GM12878 (cell line): ENCODE results near the gene ING4. TPM values are rescaled to one million over a fixed set of nuclear protein-coding genes. Genes with fewer than 3 reads are reported as not detected.

Source experiments
- ATAC-seq: fragments of 200-7000 bp; cut with Tn5 transposase; 3 replicates; pipeline ENCODE4 v1.9.1; 2020; ENCODE audit warnings: mild to moderate bottlenecking, moderate library complexity
- BruUV-seq: library from RNA; stranded (reverse); fragments of 400-500 nt; replicated peaks from 2 replicates; lab custom pipeline; 2021; lab: Mats Ljungman, UMichigan
- CTCF ChIA-PET: fragments of 300-600 bp; sonication (Branson Sonifier 250); formaldehyde crosslinking; extraction: SDS; loops from one replicate; lab custom pipeline; 2021; ENCODE audit warnings: inconsistent platforms; lab: Yijun Ruan, JAX
- POLR2A ChIA-PET: fragments of 350-600 bp; formaldehyde crosslinking; extraction: SDS; loops from one replicate; lab custom pipeline; 2021; ENCODE audit warnings: inconsistent platforms; lab: Charles Lee
- RAD21 ChIA-PET: fragments of 300-600 bp; sonication (Branson Sonifier 250); formaldehyde crosslinking; loops from one replicate; lab custom pipeline; 2023; ENCODE audit warnings: antibody characterized with exemption; ENCODE audit not compliant: unreplicated experiment; lab: Charles Lee
- SMC1A ChIA-PET: fragments of 300-600 bp; sonication (Branson Sonifier 250); formaldehyde crosslinking; loops from one replicate; lab custom pipeline; 2023; ENCODE audit not compliant: unreplicated experiment, uncharacterized antibody; lab: Charles Lee
- DNase-seq: peaks from one replicate; pipeline ENCODE4 v3.0.0-alpha.2; 2011; ENCODE audit warnings: low read depth, low spot score
- FAIRE-seq: peaks from 3 replicates; lab custom pipeline; 2011; peaks lifted over from hg19 to GRCh38; lab: Jason Lieb, UNC
- H2AFZ ChIP-seq: 2 replicates; pipeline ENCODE4 v1.6.0; 2011; ENCODE audit warnings: low read depth, low read length, control low read depth; ENCODE audit not compliant: control insufficient read depth
- H3K27ac ChIP-seq: 2 replicates; pipeline ENCODE4 v1.5.1; 2011; ENCODE audit warnings: control low read depth; ENCODE audit not compliant: control insufficient read depth, insufficient read depth
- H3K27me3 ChIP-seq, 2 experiments: replicated peaks in 1 of 2; 2 replicates each; pipeline versions ENCODE4 v1.6.0 to v1.6.1; 2011; ENCODE audit warnings: low read length in 1 of 2; ENCODE audit not compliant: control insufficient read depth in 2 of 2, insufficient read depth in 2 of 2
- H3K36me3 ChIP-seq, 2 experiments: 2 replicates each; pipeline ENCODE4 v1.5.1; 2011; ENCODE audit warnings: low read length in 1 of 2; ENCODE audit not compliant: control insufficient read depth in 2 of 2, insufficient read depth in 2 of 2
- H3K4me1 ChIP-seq: 2 replicates; pipeline ENCODE4 v1.6.1; 2011; ENCODE audit warnings: mild to moderate bottlenecking, low read length, moderate library complexity, mixed read lengths; ENCODE audit not compliant: control insufficient read depth, insufficient read depth
- H3K4me2 ChIP-seq: 2 replicates; pipeline ENCODE4 v1.6.0; 2011; ENCODE audit warnings: control low read depth; ENCODE audit not compliant: control insufficient read depth, insufficient read depth
- H3K4me3 ChIP-seq: fragments of 200-600 bp; sonication (generic); 2 replicates; pipeline ENCODE4 v1.5.1; 2016
- H3K79me2 ChIP-seq: 2 replicates; pipeline ENCODE4 v1.6.0; 2011; ENCODE audit warnings: low read length; ENCODE audit not compliant: control insufficient read depth, insufficient read depth
- H3K9ac ChIP-seq: 2 replicates; pipeline ENCODE4 v1.8.0; 2011; ENCODE audit warnings: low read length, control low read depth, mixed read lengths; ENCODE audit not compliant: control insufficient read depth, insufficient read depth
- H3K9me3 ChIP-seq: replicated peaks from 3 replicates; pipeline ENCODE4 v1.5.1; 2011; ENCODE audit warnings: mild to moderate bottlenecking, low read length; ENCODE audit not compliant: control insufficient read depth, insufficient read depth
- H4K20me1 ChIP-seq: 2 replicates; pipeline ENCODE4 v1.6.0; 2011; ENCODE audit not compliant: control insufficient read depth, insufficient read depth
- BHLHE40 ChIP-seq, 2 experiments: fragments of 450-650 bp in 1 of 2; IDR thresholded peaks; 2 replicates each; pipeline ENCODE4 v1.6.1; 2011 to 2017; ENCODE audit warnings: low read depth in 2 of 2, borderline replicate concordance in 1 of 2, improper control_type of control experiment in 1 of 2, low read length in 1 of 2, mild to moderate bottlenecking in 1 of 2
- EGR1 ChIP-seq, 2 experiments: IDR thresholded peaks; 1 replicate in 1 of 2; 2 replicates in 1 of 2; pipeline ENCODE4 v1.6.1; 2011 to 2012; ENCODE audit warnings: low read depth in 2 of 2, low read length in 2 of 2, borderline replicate concordance in 1 of 2, mild to moderate bottlenecking in 1 of 2, moderate library complexity in 1 of 2
- IKZF2 ChIP-seq, 2 experiments: fragments of 450-650 bp; IDR thresholded peaks; 2 replicates each; pipeline ENCODE4 v1.6.1; 2017; ENCODE audit warnings: mild to moderate bottlenecking in 2 of 2, moderate library complexity in 2 of 2
- MTA3 ChIP-seq: IDR thresholded peaks from 2 replicates; pipeline ENCODE4 v1.6.1; 2012; ENCODE audit warnings: low read length, inconsistent platforms, borderline replicate concordance
- POLR2A ChIP-seq: IDR thresholded peaks from 2 replicates; pipeline ENCODE4 v1.6.1; 2011; ENCODE audit warnings: low read depth, mild to moderate bottlenecking, low read length
- SUZ12 ChIP-seq: fragments of 200-600 bp; sonication (generic); IDR thresholded peaks from one replicate; pipeline ENCODE4 v1.6.1; 2018; ENCODE audit warnings: antibody characterized with exemption, mild to moderate bottlenecking; ENCODE audit not compliant: unreplicated experiment
- USF2 ChIP-seq: IDR thresholded peaks from 2 replicates; pipeline ENCODE4 v1.6.1; 2011; ENCODE audit warnings: low read depth, low read length, improper control_type of control experiment, borderline replicate concordance
- WGBS: methylation state at CpG from one replicate; pipeline ENCODE4 v1.1.6; 2016; ENCODE audit warnings: low lambda C conversion rate; ENCODE audit not compliant: insufficient replicate concordance, insufficient coverage; ENCODE audit errors: missing lambda C conversion rate; 5-methylcytosine and 5-hydroxymethylcytosine counted together
- in situ Hi-C: fragments of 300-500 bp; cut with MboI; formaldehyde crosslinking; loops from 9 replicates; pipeline ENCODE4 v1.14.3; 2018; ENCODE audit warnings: mixed read lengths
- intact Hi-C: fragments of 100-400 bp; cut with micrococcal nuclease; formaldehyde crosslinking; loops from one replicate; pipeline ENCODE4 v1.14.2; 2022; ENCODE audit not compliant: unreplicated experiment
- polyA plus RNA-seq, 11 experiments: library from polyadenylated mRNA; depleted of rRNA in 4 of 11; unstranded in 6 of 11; stranded (reverse) in 5 of 11; fragments of >200 nt; fragmentation: Nextera tagmentation in 4 of 11; fragmentation: Illumina TruSeq in 1 of 11; extraction: Ambion mirVana in 4 of 11; extraction: Trizol in 1 of 11; gene quantifications; 1 replicate in 1 of 11; 2 replicates in 10 of 11; pipeline versions ENCODE4 v1.2.1 to v1.2.3, GENCODE V29; 2011 to 2016; ENCODE audit warnings: inconsistent platforms in 2 of 11, missing spikeins in 2 of 11, low read depth in 1 of 11
- total RNA-seq, 4 experiments: library from RNA; depleted of rRNA in 3 of 4; stranded (reverse); fragments of >200 nt in 3 of 4; fragmentation: Illumina TruSeq in 1 of 4; extraction: Trizol in 1 of 4; gene quantifications; 2 replicates each; pipeline versions ENCODE4 v1.2.1 to v1.2.3, GENCODE V29; 2013 to 2021

The ING4 gene
- total and polyA plus RNA-seq, 10 of the 15 experiments (the other 5 are each of a cell fraction or from before 2014, with no cell fraction given), result 7.2 to 53.9 (median 21.8) TPM

GRCh38 chr12:6647083-6647604 is 15.8 kb downstream of the ING4 start, which contains the start of gene ACRBP:
ACRBP (minus strand) TSS chr12:6647432; CDS start chr12:6647366, 66 bp downstream.
- peak within 1 kb of the TSS; percentile 64 for H2AFZ ChIP-seq
- peaks cover 0 to 3% of the 10 kb centered on the region in 2 experiments; a peak in 2 of 4 replicates for H3K36me3 ChIP-seq
- BruUV-seq, result no TSS peak
- ChIA-PET POLR2A (interaction anchor here (0.7 to 1.0 kb wide), 3 partner anchors 10 to 17 kb away, joined by 3 to 6 read pairs (median 4); no protein-coding TSS in a partner anchor), CTCF (interaction anchor here (1.0 to 1.5 kb wide), 5 partner anchors 12 to 77 kb away, joined by 3 to 5 read pairs (median 4); no protein-coding TSS in a partner anchor), SMC1A (interaction anchor here (1.0 to 3.7 kb wide), 4 partner anchors 8 to 29 kb away, joined by 3 to 16 read pairs (median 5); partner anchors contain the start of gene LPAR5), RAD21 (no interaction called here)
- H3K4me3 ChIP-seq, result peak within 1 kb of the TSS; percentile 49
- peaks cover 14% of the 10 kb centered on the region for H3K4me1 ChIP-seq
- ATAC-seq (peak; percentile 93), FAIRE-seq (no peak), DNase-seq (no peak)
- H4K20me1 ChIP-seq, result no peaks in the 10 kb centered on the region
- no peaks in the 10 kb centered on the region for H3K79me2 ChIP-seq
- 10% methylated on average over 28 of the region's 38 CpGs for WGBS
- no peaks in the 10 kb centered on the region for H3K27me3 ChIP-seq
- in situ Hi-C loops, result no loop called here
- peak within 1 kb of the TSS; percentile 46 for H3K4me2 ChIP-seq
- intact Hi-C loops, result no loop called here
- H3K9me3 ChIP-seq, result peaks cover 15% of the 10 kb centered on the region
- H3K9ac ChIP-seq, result peak within 1 kb of the TSS; percentile 62
- H3K27ac ChIP-seq, result no peak within 1 kb of the TSS; the same call in 1 of the 2 replicates
- TF ChIP-seq EGR1 (IDR thresholded peaks at IDR 0.05; ENCODE audit: borderline replicate concordance in 1 of 2, low read depth in 2 of 2, low read length in 2 of 2) (peak in 1 of 2 experiments; percentile 67; a peak in 1 of 3 replicates), BHLHE40 (IDR thresholded peaks at IDR 0.05; ENCODE audit: borderline replicate concordance in 1 of 2, low read depth in 2 of 2, low read length in 1 of 2) (peak in 1 of 2 experiments; percentile 67; a peak in 2 of 4 replicates), IKZF2 (IDR thresholded peaks at IDR 0.05) (0 out of 4 replicates have a peak, but pooled peaks of 1 of the 2 experiments have one; percentile 13), MTA3 (no peak), USF2 (no peak), SUZ12 (no peak), POLR2A (peak; percentile 19; the same call in 1 of the 2 replicates)
- TF ChIP-seq, all 136 proteins: peak for 4
